Measurements from ENCODE around the gene AFF3.

DNA sequence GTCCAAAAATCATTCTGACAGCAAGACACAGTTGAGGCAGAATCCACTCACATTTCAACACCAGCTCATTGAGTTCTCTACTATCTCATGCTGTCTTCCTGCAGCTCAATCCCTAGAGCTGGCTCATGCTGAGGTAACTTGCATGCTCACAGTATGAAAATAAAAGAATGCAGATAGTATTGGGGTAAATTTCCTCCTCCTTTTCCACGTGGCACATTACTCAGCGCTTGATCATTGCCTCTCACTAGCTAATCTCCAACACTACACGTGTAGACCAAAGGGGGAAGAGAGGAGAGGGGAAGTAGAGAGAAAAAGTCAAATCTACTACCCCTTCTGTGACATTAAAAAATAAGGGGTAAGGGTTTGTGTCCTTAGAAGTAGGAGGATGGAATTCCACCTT lies 300.6 kb downstream of the AFF3 start:
- TF ChIP-seq, protein P1, sequence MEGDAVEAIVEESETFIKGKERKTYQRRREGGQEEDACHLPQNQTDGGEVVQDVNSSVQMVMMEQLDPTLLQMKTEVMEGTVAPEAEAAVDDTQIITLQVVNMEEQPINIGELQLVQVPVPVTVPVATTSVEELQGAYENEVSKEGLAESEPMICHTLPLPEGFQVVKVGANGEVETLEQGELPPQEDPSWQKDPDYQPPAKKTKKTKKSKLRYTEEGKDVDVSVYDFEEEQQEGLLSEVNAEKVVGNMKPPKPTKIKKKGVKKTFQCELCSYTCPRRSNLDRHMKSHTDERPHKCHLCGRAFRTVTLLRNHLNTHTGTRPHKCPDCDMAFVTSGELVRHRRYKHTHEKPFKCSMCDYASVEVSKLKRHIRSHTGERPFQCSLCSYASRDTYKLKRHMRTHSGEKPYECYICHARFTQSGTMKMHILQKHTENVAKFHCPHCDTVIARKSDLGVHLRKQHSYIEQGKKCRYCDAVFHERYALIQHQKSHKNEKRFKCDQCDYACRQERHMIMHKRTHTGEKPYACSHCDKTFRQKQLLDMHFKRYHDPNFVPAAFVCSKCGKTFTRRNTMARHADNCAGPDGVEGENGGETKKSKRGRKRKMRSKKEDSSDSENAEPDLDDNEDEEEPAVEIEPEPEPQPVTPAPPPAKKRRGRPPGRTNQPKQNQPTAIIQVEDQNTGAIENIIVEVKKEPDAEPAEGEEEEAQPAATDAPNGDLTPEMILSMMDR (IDR thresholded peaks at IDR 0.05): no peak
- TF ChIP-seq POLR2A (IDR thresholded peaks at IDR 0.05): no peak
